HepG2 (cell line): ENCODE results near the gene UBE2D3. TPM values are rescaled to one million over a fixed set of nuclear protein-coding genes. Genes with fewer than 3 reads are reported as not detected.
A peak's percentile ranks its signal among the peaks of the same experiment; 100 is the strongest.

ENCODE experiments used
- ATAC-seq: fragments of 200-7000 bp; cut with Tn5 transposase; 3 replicates; pipeline ENCODE4 v1.9.1; 2020; ENCODE audit warnings: mild to moderate bottlenecking, moderate library complexity
- BruUV-seq: library from RNA; stranded (reverse); fragments of 400-500 nt; replicated peaks from 2 replicates; lab custom pipeline; 2021; lab: Mats Ljungman, UMichigan
- CTCF ChIA-PET: fragments of 300-600 bp; formaldehyde crosslinking; extraction: SDS; loops from one replicate; lab custom pipeline; 2021; ENCODE audit warnings: low total read pairs, inconsistent platforms, low intra/inter-chr PET ratio; lab: Yijun Ruan, JAX
- POLR2A ChIA-PET: fragments of 350-600 bp; sonication (Branson Sonifier 250); formaldehyde crosslinking; loops from one replicate; lab custom pipeline; 2020; ENCODE audit warnings: antibody characterized with exemption, inconsistent platforms; lab: Yijun Ruan, JAX
- DNase-seq: peaks from one replicate; pipeline ENCODE4 v3.0.0-alpha.2; 2015; ENCODE audit warnings: low spot score
- FAIRE-seq: peaks from 3 replicates; lab custom pipeline; 2011; peaks lifted over from hg19 to GRCh38; lab: Jason Lieb, UNC
- H2AFZ ChIP-seq: one replicate; pipeline ENCODE4 v1.6.1; 2011; ENCODE audit warnings: low read length, inconsistent platforms
- H3K27ac ChIP-seq: fragments of 300-600 bp; 3 replicates; pipeline ENCODE4 v1.8.0; 2011; ENCODE audit warnings: mixed run types, mild to moderate bottlenecking, mixed read lengths, low read length, inconsistent platforms; ENCODE audit not compliant: insufficient read depth; ENCODE audit errors: extremely low read length
- H3K27me3 ChIP-seq, 2 experiments: fragments of 200-600 bp in 1 of 2; 2 replicates in 1 of 2; 3 replicates in 1 of 2; pipeline versions ENCODE4 v1.6.0 to v1.8.0; 2011; ENCODE audit warnings: low read length in 2 of 2, mild to moderate bottlenecking in 2 of 2, moderate library complexity in 2 of 2, inconsistent platforms in 1 of 2; ENCODE audit not compliant: insufficient read depth in 2 of 2, control insufficient read depth in 1 of 2
- H3K36me3 ChIP-seq, 2 experiments: fragments of 200-600 bp in 1 of 2; replicated peaks in 1 of 2; 2 replicates in 1 of 2; 3 replicates in 1 of 2; pipeline versions ENCODE4 v1.5.1 to v1.8.0; 2011; ENCODE audit warnings: low read length in 2 of 2, inconsistent platforms in 1 of 2; ENCODE audit not compliant: insufficient read depth in 2 of 2, control insufficient read depth in 1 of 2
- H3K4me1 ChIP-seq: 2 replicates; pipeline ENCODE4 v1.5.1; 2012; ENCODE audit warnings: low read length, inconsistent platforms; ENCODE audit not compliant: insufficient read depth
- H3K4me2 ChIP-seq: 2 replicates; pipeline ENCODE4 v1.6.0; 2011; ENCODE audit warnings: low read depth, low read length, inconsistent platforms
- H3K4me3 ChIP-seq, 3 experiments: fragments of 200-600 bp in 1 of 3; sonication (generic), shearing (Covaris generic) in 1 of 3; replicated peaks in 1 of 3; 2 replicates each; pipeline ENCODE4 v1.5.1; 2011 to 2016; ENCODE audit warnings: low read length in 3 of 3, inconsistent platforms in 2 of 3, low read depth in 2 of 3, mild to moderate bottlenecking in 2 of 3, control low read depth in 1 of 3, mixed read lengths in 1 of 3; ENCODE audit not compliant: insufficient read depth in 1 of 3
- H3K79me2 ChIP-seq: one replicate; pipeline ENCODE4 v1.6.1; 2011; ENCODE audit warnings: low read length, inconsistent platforms; ENCODE audit not compliant: insufficient read depth
- H3K9ac ChIP-seq: 2 replicates; pipeline ENCODE4 v1.6.0; 2011; ENCODE audit warnings: mild to moderate bottlenecking, low read depth, low read length, inconsistent platforms; ENCODE audit not compliant: insufficient read depth
- H3K9me3 ChIP-seq: 2 replicates; pipeline ENCODE4 v1.5.1; 2012; ENCODE audit warnings: mild to moderate bottlenecking, low read length
- H4K20me1 ChIP-seq: 2 replicates; pipeline ENCODE4 v1.6.0; 2011; ENCODE audit warnings: inconsistent platforms, mild to moderate bottlenecking, low read length, moderate library complexity; ENCODE audit not compliant: insufficient read depth
- ELF4 ChIP-seq: sonication (generic); formaldehyde crosslinking; IDR thresholded peaks from 2 replicates; pipeline ENCODE4 v1.5.0; 2020; ENCODE audit warnings: missing genetic modification reagents, mild to moderate bottlenecking, moderate library complexity, borderline replicate concordance
- FOXK1 ChIP-seq: sonication (generic); formaldehyde crosslinking; IDR thresholded peaks from 2 replicates; pipeline ENCODE4 v1.4.0; 2020; ENCODE audit warnings: low read depth, missing genetic modification reagents, borderline replicate concordance
- MTF1 ChIP-seq: sonication (generic); formaldehyde crosslinking; IDR thresholded peaks from 2 replicates; pipeline ENCODE4 v1.5.0; 2020; ENCODE audit warnings: missing genetic modification reagents
- PAX8 ChIP-seq: sonication (generic); formaldehyde crosslinking; IDR thresholded peaks from 2 replicates; pipeline ENCODE4 v1.8.0; 2022; ENCODE audit warnings: mild to moderate bottlenecking, missing genetic modification reagents, borderline replicate concordance
- PTBP1 ChIP-seq: fragments of 200-400 bp; formaldehyde crosslinking; IDR thresholded peaks from 2 replicates; pipeline ENCODE4 v1.6.1; 2018; ENCODE audit warnings: low read length, low read depth; ENCODE audit not compliant: poor library complexity, severe bottlenecking
- RARA ChIP-seq: IDR thresholded peaks from 2 replicates; pipeline ENCODE4 v1.6.1; 2016; ENCODE audit warnings: missing genetic modification reagents, missing compliant biosample characterization
- RBM22 ChIP-seq: fragments of 200-400 bp; formaldehyde crosslinking; optimal IDR thresholded peaks from 2 replicates; pipeline ENCODE3; 2017; ENCODE audit warnings: mild to moderate bottlenecking, low read length, moderate library complexity
- ZNF224 ChIP-seq: sonication (generic); formaldehyde crosslinking; IDR thresholded peaks from 2 replicates; pipeline ENCODE4 v1.5.0; 2020; ENCODE audit warnings: mild to moderate bottlenecking, missing genetic modification reagents
- ZNF615 ChIP-seq: sonication (generic); formaldehyde crosslinking; IDR thresholded peaks from 2 replicates; pipeline ENCODE4 v1.5.0; 2020; ENCODE audit warnings: mild to moderate bottlenecking, missing genetic modification reagents, borderline replicate concordance
- ZNF644 ChIP-seq: IDR thresholded peaks from 2 replicates; pipeline ENCODE4 v1.6.1; 2016; ENCODE audit warnings: low read depth
- WGBS: methylation state at CpG from one replicate; pipeline ENCODE4 v1.1.6; 2017; ENCODE audit warnings: low lambda C conversion rate; 5-methylcytosine and 5-hydroxymethylcytosine counted together
- in situ Hi-C: cut with HindIII; loops from 2 replicates; pipeline ENCODE4 v1.10.0; 2017; ENCODE audit warnings: low pct_unique_long_range_greater_than_20kb; ENCODE audit not compliant: extremely low pct_ligation_motif_present
- intact Hi-C: fragments of 100-400 bp; cut with micrococcal nuclease; formaldehyde crosslinking; loops from one replicate; pipeline ENCODE4 v1.10.0; 2022; ENCODE audit not compliant: unreplicated experiment
- polyA plus RNA-seq, 8 experiments: library from polyadenylated mRNA; depleted of rRNA in 3 of 8; stranded (reverse) in 7 of 8; unstranded in 1 of 8; fragments of >200 nt; fragmentation: Illumina TruSeq in 4 of 8; extraction: Trizol in 4 of 8; gene quantifications; 2 replicates each; pipeline versions ENCODE4 v1.2.1 to v1.2.3, GENCODE V29; 2011 to 2016; ENCODE audit warnings: low read depth in 4 of 8, missing spikeins in 1 of 8, mixed read lengths in 1 of 8; ENCODE audit not compliant: insufficient read depth in 1 of 8
- total RNA-seq, 5 experiments: library from RNA; depleted of rRNA; stranded (reverse); fragments of >200 nt; fragmentation: Illumina TruSeq; extraction: Trizol; gene quantifications; 2 replicates each; pipeline ENCODE4 v1.2.3, GENCODE V29; 2016; ENCODE audit warnings: low read depth in 1 of 5
- TF ChIP-seq, protein P1 (sequence below): sonication (generic); formaldehyde crosslinking; IDR thresholded peaks from 2 replicates; pipeline ENCODE4 v1.8.0; 2022; ENCODE audit warnings: missing genetic modification reagents, mild to moderate bottlenecking, borderline replicate concordance
- TF ChIP-seq, protein P2 (sequence below): sonication (generic); formaldehyde crosslinking; IDR thresholded peaks from 2 replicates; pipeline ENCODE4 v1.4.0; 2020; ENCODE audit warnings: missing genetic modification reagents, mild to moderate bottlenecking, borderline replicate concordance
- TF ChIP-seq, protein P3 (sequence below): sonication (generic); formaldehyde crosslinking; IDR thresholded peaks from 2 replicates; pipeline ENCODE4 v1.4.0; 2020; ENCODE audit warnings: mild to moderate bottlenecking, missing genetic modification reagents
- TF ChIP-seq, protein P4 (sequence below): sonication (generic); formaldehyde crosslinking; IDR thresholded peaks from 2 replicates; pipeline ENCODE4 v1.5.0; 2020; ENCODE audit warnings: mild to moderate bottlenecking, missing genetic modification reagents

The UBE2D3 gene
- total and polyA plus RNA-seq, 2 of the 13 experiments (the other 11 are each of a cell fraction or from before 2014, with no cell fraction given): 224 to 293 TPM

DNA sequence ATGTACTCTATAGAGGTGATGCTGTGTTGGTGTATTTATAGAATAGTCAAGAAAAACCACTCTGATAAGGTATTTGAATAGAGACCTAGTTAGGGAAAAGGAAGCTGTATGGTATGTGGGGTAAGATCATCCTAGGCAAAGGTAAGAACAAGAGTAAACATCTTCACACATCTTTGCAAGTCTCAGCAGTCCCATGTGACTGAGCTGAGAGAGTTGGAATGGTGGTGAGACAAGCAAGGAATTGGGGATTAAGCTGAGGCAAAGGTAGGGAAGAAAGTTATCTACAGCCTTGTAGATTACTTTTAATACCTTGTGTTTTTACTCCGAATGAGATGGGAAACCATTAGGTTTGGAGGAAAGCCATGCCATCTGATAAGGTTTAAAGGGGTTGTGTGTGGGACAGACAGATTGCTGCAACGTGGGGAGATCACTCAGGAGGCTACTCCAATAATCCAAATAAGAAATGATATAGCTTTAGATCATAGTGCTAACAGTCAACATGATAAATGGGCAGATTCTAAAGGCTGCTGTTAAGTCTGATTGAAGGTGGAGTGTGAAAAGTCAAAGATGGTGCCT is 34.9 kb downstream of the UBE2D3 start (continued):
- TF ChIP-seq, protein P1, sequence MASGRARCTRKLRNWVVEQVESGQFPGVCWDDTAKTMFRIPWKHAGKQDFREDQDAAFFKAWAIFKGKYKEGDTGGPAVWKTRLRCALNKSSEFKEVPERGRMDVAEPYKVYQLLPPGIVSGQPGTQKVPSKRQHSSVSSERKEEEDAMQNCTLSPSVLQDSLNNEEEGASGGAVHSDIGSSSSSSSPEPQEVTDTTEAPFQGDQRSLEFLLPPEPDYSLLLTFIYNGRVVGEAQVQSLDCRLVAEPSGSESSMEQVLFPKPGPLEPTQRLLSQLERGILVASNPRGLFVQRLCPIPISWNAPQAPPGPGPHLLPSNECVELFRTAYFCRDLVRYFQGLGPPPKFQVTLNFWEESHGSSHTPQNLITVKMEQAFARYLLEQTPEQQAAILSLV (CRISPR knock-in tag): no peak
- TF ChIP-seq ZNF615 (CRISPR knock-in tag) (no peak), PAX8 (CRISPR knock-in tag) (no peak), FOXK1 (CRISPR knock-in tag) (no peak), MTF1 (no peak)
- TF ChIP-seq, protein P2, sequence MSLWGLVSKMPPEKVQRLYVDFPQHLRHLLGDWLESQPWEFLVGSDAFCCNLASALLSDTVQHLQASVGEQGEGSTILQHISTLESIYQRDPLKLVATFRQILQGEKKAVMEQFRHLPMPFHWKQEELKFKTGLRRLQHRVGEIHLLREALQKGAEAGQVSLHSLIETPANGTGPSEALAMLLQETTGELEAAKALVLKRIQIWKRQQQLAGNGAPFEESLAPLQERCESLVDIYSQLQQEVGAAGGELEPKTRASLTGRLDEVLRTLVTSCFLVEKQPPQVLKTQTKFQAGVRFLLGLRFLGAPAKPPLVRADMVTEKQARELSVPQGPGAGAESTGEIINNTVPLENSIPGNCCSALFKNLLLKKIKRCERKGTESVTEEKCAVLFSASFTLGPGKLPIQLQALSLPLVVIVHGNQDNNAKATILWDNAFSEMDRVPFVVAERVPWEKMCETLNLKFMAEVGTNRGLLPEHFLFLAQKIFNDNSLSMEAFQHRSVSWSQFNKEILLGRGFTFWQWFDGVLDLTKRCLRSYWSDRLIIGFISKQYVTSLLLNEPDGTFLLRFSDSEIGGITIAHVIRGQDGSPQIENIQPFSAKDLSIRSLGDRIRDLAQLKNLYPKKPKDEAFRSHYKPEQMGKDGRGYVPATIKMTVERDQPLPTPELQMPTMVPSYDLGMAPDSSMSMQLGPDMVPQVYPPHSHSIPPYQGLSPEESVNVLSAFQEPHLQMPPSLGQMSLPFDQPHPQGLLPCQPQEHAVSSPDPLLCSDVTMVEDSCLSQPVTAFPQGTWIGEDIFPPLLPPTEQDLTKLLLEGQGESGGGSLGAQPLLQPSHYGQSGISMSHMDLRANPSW (CRISPR knock-in tag): no peak

DNA sequence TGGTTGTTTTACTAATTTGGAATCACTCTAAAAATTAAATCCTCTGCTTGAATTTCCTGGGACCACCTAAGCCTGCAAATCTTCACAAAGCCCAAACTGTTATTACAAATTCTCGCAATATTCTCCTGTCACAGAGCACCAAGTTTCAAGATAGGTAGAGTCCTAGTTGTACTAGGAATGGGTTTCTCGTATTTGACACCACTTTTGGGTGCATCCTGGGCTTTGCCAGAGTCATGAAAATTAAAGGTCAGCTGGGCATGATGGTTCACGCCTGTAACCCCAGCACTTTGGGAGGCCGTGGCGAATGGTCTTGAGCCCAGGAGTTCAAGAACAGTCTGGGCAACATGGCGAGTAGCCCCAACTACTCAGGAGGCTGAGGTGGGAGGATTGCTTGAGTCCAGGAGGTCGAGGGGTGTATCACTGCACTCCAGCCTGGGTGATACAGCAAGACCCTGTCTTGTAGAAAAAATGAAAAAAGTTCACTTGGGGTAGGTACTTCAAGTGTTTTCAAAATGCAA is 36.0 kb downstream of the UBE2D3 start:
- intact Hi-C loops: loop anchor here (5.0 kb wide), 1 partner anchor 169 kb away; no protein-coding TSS in a partner anchor
- TF ChIP-seq RARA (CRISPR knock-in tag): no peak
- TF ChIP-seq, protein P3, sequence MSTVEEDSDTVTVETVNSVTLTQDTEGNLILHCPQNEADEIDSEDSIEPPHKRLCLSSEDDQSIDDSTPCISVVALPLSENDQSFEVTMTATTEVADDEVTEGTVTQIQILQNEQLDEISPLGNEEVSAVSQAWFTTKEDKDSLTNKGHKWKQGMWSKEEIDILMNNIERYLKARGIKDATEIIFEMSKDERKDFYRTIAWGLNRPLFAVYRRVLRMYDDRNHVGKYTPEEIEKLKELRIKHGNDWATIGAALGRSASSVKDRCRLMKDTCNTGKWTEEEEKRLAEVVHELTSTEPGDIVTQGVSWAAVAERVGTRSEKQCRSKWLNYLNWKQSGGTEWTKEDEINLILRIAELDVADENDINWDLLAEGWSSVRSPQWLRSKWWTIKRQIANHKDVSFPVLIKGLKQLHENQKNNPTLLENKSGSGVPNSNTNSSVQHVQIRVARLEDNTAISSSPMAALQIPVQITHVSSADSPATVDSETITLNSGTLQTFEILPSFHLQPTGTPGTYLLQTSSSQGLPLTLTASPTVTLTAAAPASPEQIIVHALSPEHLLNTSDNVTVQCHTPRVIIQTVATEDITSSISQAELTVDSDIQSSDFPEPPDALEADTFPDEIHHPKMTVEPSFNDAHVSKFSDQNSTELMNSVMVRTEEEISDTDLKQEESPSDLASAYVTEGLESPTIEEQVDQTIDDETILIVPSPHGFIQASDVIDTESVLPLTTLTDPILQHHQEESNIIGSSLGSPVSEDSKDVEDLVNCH (CRISPR knock-in tag): no peak
- peak; percentile 91 for TF ChIP-seq RBM22
- no peak for TF ChIP-seq ELF4
- TF ChIP-seq ZNF644 (CRISPR knock-in tag): no peak
- no peak for TF ChIP-seq PTBP1
- TF ChIP-seq ZNF224 (CRISPR knock-in tag): no peak
- TF ChIP-seq, protein P4, sequence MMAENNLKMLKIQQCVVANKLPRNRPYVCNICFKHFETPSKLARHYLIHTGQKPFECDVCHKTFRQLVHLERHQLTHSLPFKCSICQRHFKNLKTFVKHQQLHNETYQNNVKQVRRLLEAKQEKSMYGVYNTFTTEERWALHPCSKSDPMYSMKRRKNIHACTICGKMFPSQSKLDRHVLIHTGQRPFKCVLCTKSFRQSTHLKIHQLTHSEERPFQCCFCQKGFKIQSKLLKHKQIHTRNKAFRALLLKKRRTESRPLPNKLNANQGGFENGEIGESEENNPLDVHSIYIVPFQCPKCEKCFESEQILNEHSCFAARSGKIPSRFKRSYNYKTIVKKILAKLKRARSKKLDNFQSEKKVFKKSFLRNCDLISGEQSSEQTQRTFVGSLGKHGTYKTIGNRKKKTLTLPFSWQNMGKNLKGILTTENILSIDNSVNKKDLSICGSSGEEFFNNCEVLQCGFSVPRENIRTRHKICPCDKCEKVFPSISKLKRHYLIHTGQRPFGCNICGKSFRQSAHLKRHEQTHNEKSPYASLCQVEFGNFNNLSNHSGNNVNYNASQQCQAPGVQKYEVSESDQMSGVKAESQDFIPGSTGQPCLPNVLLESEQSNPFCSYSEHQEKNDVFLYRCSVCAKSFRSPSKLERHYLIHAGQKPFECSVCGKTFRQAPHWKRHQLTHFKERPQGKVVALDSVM (CRISPR knock-in tag): peak; percentile 45; the same call in 1 of the 2 replicates

More for the DNA sequence above, 36.0 kb downstream of the UBE2D3 start:
- 83% methylated on average over 7 of the region's 7 CpGs for WGBS
- no peak overlapping the region for H3K27ac ChIP-seq
- peak; percentile 9; the same call in 2 of the 3 replicates for ATAC-seq
- ChIA-PET CTCF (no interaction called here), POLR2A (no interaction called here)
- no TSS peak for BruUV-seq
- in situ Hi-C loops: no loop called here
- H3K9me3 ChIP-seq: no peaks in the 10 kb centered on the region
- no peak overlapping the region for H3K4me3 ChIP-seq
- FAIRE-seq: no peak
- no peaks in the 10 kb centered on the region for H4K20me1 ChIP-seq
- H3K9ac ChIP-seq: no peak overlapping the region
- no peak overlapping the region for H3K4me2 ChIP-seq
- H3K27me3 ChIP-seq: no peaks in the 10 kb centered on the region
- H3K36me3 ChIP-seq: peaks cover 0 to 7% of the 10 kb centered on the region in 2 experiments; a peak in 3 of 5 replicates
- H2AFZ ChIP-seq: no peak overlapping the region
- H3K79me2 ChIP-seq: no peaks in the 10 kb centered on the region
- no peak for DNase-seq
- H3K4me1 ChIP-seq: no peaks in the 10 kb centered on the region
